ENCODE results near the gene GRK4. TPM values are rescaled to one million over a fixed set of nuclear protein-coding genes. Genes with fewer than 3 reads are reported as not detected.
A peak's percentile ranks its signal among the peaks of the same experiment; 100 is the strongest.

Gene GRK4
- total and polyA plus RNA-seq, 2 donors, result 2.3 to 5.6 TPM

DNA sequence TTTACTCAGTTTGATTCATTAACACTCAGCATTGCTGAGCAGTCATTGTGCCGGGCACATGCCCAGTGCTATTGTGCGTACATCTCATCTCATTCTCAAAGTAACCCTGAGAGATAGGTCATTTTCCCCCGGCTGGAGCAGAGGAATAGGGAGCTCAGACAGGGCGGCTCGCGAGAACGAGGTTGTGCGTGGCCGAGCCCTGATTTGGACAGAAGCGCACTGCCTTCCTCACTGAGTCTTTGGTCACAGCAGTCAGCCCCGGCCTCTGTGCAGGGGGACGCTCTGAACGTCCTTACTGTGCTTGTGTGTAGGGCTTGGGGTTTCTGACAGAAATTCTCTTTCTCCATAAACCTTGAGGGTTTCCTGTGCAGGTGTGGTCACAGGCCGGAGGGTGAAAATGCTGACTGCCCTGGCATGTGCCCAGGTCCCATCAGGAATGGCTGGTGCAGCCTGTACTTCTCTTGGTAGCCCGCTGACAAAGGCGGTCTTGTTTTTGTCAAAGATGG is 39.6 kb upstream of the GRK4 start:
- DNase-seq (ENCODE audit: low read depth in 6 of 9, low spot score in 9 of 9), result no peak
- Histone ChIP-seq H3K27ac (ENCODE audit: low read depth in 1 of 2, low read length in 1 of 2) (no peak overlapping the region), H3K4me3 (ENCODE audit: low read length in 2 of 2) (no peak overlapping the region), H3K27me3 (ENCODE audit: control insufficient read depth in 2 of 2, insufficient read depth in 1 of 2, low read length in 1 of 2) (no peaks in the 10 kb centered on the region), H3K4me1 (ENCODE audit: control insufficient read depth in 2 of 2, insufficient read depth in 2 of 2, low read length in 2 of 2) (no peaks in the 10 kb centered on the region), H3K9me3 (ENCODE audit: control insufficient read depth in 2 of 2, insufficient read depth in 1 of 2, low read length in 1 of 2) (no peaks in the 10 kb centered on the region), H3K36me3 (ENCODE audit: control insufficient read depth in 2 of 2, insufficient read depth in 2 of 2, low read length in 1 of 2) (peaks cover 62 to 63% of the 10 kb centered on the region in 2 donors)
- WGBS, result 92% methylated on average over 16 of the region's 16 CpGs

DNA sequence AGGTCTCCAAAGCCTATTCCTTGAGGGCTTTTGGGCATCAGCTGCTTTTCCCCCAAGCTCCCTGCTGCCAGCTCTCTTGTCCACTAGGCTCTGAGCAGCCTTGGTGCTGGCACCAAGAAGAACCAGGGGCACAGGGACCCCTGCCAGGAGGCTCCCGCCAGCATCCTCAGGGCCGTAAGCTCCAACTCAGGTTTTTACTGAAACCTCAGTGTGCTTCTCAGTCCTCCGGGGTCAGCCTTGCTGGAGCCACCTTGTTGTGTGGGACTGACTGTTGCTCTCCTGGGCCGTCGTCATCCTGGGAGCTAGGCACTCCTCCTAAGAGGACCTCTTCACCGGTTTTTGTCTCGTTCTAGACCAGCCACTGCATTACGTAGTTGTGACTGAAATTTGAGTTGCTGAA is 39.1 kb upstream of the GRK4 start:
- WGBS, result 97% methylated on average over 8 of the region's 8 CpGs
- Histone ChIP-seq H3K4me1 (ENCODE audit: control insufficient read depth in 2 of 2, insufficient read depth in 2 of 2, low read length in 2 of 2) (no peaks in the 10 kb centered on the region), H3K27me3 (ENCODE audit: control insufficient read depth in 2 of 2, insufficient read depth in 1 of 2, low read length in 1 of 2) (no peaks in the 10 kb centered on the region), H3K36me3 (ENCODE audit: control insufficient read depth in 2 of 2, insufficient read depth in 2 of 2, low read length in 1 of 2) (peaks cover 67 to 68% of the 10 kb centered on the region in 2 donors), H3K4me3 (ENCODE audit: low read length in 2 of 2) (no peak overlapping the region), H3K27ac (ENCODE audit: low read depth in 1 of 2, low read length in 1 of 2) (no peak overlapping the region), H3K9me3 (ENCODE audit: control insufficient read depth in 2 of 2, insufficient read depth in 1 of 2, low read length in 1 of 2) (no peaks in the 10 kb centered on the region)
- no peak for DNase-seq (ENCODE audit: low read depth in 6 of 9, low spot score in 9 of 9)

DNA sequence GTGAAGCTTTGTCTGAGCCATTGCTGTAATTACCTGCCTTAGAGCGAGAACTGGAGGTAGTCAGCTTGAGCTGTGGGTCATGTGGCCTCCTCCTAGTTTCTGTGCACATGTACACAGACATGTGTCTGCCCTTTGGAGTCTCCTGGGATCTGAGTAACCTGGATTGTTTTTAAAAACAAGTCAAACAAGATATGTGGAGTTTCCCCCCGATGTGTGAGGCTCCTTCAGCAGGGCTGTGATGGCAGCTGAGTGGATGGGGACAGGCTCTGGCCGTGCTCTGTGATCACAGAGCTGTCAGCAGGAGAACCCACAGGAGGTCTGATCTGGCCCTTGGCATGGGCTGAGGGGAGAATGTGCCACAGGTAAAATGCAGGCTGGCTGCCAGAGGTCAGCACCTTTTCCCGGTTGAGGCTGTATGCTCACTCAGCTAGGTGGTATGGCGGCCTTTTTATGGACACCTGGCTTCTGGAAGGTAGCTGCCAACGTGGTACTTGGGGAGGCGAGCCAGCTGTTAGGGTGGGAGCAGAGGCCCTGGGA is 38.5 kb upstream of the GRK4 start:
- no peak overlapping the region for H3K4me3 ChIP-seq (ENCODE audit: low read length in 2 of 2)
- H3K9me3 ChIP-seq (ENCODE audit: control insufficient read depth in 2 of 2, insufficient read depth in 1 of 2, low read length in 1 of 2), result no peaks in the 10 kb centered on the region
- no peaks in the 10 kb centered on the region for H3K27me3 ChIP-seq (ENCODE audit: control insufficient read depth in 2 of 2, insufficient read depth in 1 of 2, low read length in 1 of 2)
- no peak overlapping the region for H3K27ac ChIP-seq (ENCODE audit: low read depth in 1 of 2, low read length in 1 of 2)
- WGBS, result 96% methylated on average over 7 of the region's 7 CpGs
- peaks cover 72% of the 10 kb centered on the region in 2 donors for H3K36me3 ChIP-seq (ENCODE audit: control insufficient read depth in 2 of 2, insufficient read depth in 2 of 2, low read length in 1 of 2)
- H3K4me1 ChIP-seq (ENCODE audit: control insufficient read depth in 2 of 2, insufficient read depth in 2 of 2, low read length in 2 of 2), result no peaks in the 10 kb centered on the region
- DNase-seq (ENCODE audit: low read depth in 6 of 9, low spot score in 9 of 9), result no peak

DNA sequence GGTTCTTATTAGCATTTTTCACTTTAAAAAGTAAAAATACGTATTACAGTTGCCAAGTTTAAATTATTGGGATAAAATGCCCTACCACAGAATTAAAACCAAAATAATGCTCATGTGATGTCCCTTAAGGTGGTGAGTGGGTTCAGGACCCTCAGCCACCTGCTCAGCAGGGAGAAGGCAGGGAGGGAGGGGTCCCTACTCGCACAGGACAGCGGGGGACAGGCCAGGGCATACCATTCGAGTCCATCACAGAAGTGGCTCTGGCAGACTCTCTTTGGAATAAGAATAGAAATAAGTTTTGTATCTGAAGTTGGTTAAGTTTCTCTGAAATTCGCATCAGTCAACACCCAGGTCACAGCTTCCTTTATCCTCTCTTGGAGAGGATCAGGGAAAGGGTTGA is 37.9 kb upstream of the GRK4 start:
- Histone ChIP-seq H3K36me3 (ENCODE audit: control insufficient read depth in 2 of 2, insufficient read depth in 2 of 2, low read length in 1 of 2) (peaks cover 76 to 78% of the 10 kb centered on the region in 2 donors), H3K4me1 (ENCODE audit: control insufficient read depth in 2 of 2, insufficient read depth in 2 of 2, low read length in 2 of 2) (no peaks in the 10 kb centered on the region), H3K27ac (ENCODE audit: low read depth in 1 of 2, low read length in 1 of 2) (no peak overlapping the region), H3K4me3 (ENCODE audit: low read length in 2 of 2) (no peak overlapping the region), H3K27me3 (ENCODE audit: control insufficient read depth in 2 of 2, insufficient read depth in 1 of 2, low read length in 1 of 2) (no peaks in the 10 kb centered on the region), H3K9me3 (ENCODE audit: control insufficient read depth in 2 of 2, insufficient read depth in 1 of 2, low read length in 1 of 2) (no peaks in the 10 kb centered on the region)
- no peak for DNase-seq (ENCODE audit: low read depth in 6 of 9, low spot score in 9 of 9)
- WGBS, result 97% methylated on average over 5 of the region's 5 CpGs

DNA sequence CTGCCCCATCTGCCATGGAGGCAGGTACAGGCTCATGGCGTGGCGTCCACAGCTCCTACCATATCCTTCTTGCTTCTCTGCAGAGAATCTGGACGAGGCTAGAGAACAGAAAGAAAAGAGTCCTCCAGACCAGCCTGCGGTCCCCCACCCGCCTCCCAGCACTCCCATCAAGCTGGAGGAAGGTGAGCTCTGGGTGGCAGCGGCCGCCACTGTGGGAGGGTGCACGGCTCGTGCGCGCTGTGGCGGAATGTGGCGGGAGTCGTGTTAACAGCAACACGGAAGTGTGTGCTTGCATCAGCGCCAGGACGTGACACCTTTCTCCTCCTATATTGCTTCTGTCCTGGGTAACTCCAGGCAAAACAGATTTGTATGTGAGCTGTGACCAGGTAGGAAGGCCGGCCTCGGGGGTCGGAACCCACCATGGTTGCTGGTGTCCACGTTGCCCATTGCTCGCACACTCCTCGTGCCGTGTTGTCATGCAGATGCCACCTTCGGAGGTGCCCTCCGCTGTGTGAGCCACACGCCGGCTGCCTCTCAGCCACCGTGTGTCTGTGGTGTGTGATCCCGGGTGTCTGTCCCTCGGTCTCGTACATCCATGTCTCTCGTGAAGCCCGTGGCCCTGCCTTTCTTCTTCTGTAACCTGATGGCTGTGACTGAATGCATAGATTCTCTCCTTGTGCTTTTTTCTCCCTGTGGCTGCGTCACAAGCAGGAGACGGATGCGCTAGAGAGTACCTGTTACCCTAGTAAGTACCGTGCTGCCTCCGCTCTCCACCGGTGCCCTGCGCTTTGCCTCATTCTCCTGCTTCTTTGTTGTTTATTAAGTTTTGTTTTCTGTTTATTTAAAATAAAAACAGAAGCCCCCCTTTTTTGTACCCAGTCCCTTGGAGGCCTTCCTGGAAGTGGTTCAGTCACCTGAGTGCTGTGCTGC is 37.2 kb upstream of the GRK4 start:
- Histone ChIP-seq H3K36me3 (ENCODE audit: control insufficient read depth in 2 of 2, insufficient read depth in 2 of 2, low read length in 1 of 2) (peaks cover 83% of the 10 kb centered on the region in 2 donors), H3K27ac (ENCODE audit: low read depth in 1 of 2, low read length in 1 of 2) (no peak overlapping the region), H3K27me3 (ENCODE audit: control insufficient read depth in 2 of 2, insufficient read depth in 1 of 2, low read length in 1 of 2) (no peaks in the 10 kb centered on the region), H3K4me1 (ENCODE audit: control insufficient read depth in 2 of 2, insufficient read depth in 2 of 2, low read length in 2 of 2) (no peaks in the 10 kb centered on the region), H3K9me3 (ENCODE audit: control insufficient read depth in 2 of 2, insufficient read depth in 1 of 2, low read length in 1 of 2) (no peaks in the 10 kb centered on the region), H3K4me3 (ENCODE audit: low read length in 2 of 2) (no peak overlapping the region)
- WGBS, result 96% methylated on average over 41 of the region's 41 CpGs
- DNase-seq (ENCODE audit: low read depth in 6 of 9, low spot score in 9 of 9), result no peak

DNA sequence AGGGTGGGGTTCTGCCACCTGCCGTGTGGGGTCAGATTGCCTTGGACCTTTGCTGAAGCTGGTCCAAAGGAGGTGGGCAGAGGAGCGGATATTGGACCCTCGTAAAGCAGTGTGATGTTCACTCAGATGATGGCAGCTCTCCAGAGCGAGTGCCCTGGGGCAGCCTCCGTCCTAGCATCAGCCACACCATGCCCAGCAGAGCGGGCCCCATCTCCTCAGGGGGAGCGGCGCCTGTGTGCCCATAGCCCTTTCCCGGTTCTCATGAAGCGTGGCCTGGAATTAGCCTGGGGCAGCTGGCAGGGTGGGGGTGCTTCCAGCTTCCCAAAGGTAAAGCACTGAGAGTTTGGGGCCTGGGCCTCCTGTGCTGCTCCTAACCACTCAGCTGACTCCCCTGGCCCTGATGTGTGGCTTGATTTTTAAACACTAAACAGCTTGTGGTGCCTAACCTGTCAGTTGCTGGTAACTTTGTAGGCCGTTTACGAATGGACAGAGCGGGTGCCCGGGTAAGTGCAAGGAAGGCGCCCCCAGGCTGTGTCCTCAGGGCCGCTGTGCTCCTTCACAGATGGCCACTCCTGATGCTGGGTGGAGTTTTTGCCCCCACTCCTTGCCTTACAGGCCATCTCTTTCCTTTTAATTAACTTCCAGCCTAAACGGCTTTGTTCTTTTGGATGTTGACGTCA is 36.2 kb upstream of the GRK4 start:
- Histone ChIP-seq H3K36me3 (ENCODE audit: control insufficient read depth in 2 of 2, insufficient read depth in 2 of 2, low read length in 1 of 2) (peaks cover 81 to 88% of the 10 kb centered on the region in 2 donors), H3K27me3 (ENCODE audit: control insufficient read depth in 2 of 2, insufficient read depth in 1 of 2, low read length in 1 of 2) (no peaks in the 10 kb centered on the region), H3K9me3 (ENCODE audit: control insufficient read depth in 2 of 2, insufficient read depth in 1 of 2, low read length in 1 of 2) (no peaks in the 10 kb centered on the region), H3K27ac (ENCODE audit: low read depth in 1 of 2, low read length in 1 of 2) (no peak overlapping the region), H3K4me3 (ENCODE audit: low read length in 2 of 2) (no peak overlapping the region), H3K4me1 (ENCODE audit: control insufficient read depth in 2 of 2, insufficient read depth in 2 of 2, low read length in 2 of 2) (peaks cover 0 to 8% of the 10 kb centered on the region in 2 donors)
- DNase-seq (ENCODE audit: low read depth in 6 of 9, low spot score in 9 of 9), result no peak
- WGBS, result 99% methylated on average over 18 of the region's 18 CpGs

DNA sequence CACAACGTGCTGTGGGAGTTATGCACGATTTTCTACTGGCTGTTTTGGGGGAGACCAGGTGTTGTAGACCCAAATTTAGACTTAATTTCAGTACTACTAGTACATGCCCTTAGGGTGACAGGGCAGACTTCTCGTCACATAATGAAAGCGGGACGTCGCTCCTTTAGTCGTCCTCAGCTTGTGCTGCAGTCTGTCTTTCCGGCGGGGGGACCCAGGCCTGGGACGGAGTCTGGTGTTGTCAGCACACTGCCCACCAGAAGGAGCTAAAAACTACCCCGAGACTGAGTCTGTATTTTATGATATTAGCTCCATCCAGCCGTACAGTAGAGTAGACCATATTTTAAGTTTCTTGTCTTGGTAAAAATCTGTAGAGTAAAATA is 35.7 kb upstream of the GRK4 start:
- Histone ChIP-seq H3K4me1 (ENCODE audit: control insufficient read depth in 2 of 2, insufficient read depth in 2 of 2, low read length in 2 of 2) (peaks cover 0 to 13% of the 10 kb centered on the region in 2 donors), H3K9me3 (ENCODE audit: control insufficient read depth in 2 of 2, insufficient read depth in 1 of 2, low read length in 1 of 2) (no peaks in the 10 kb centered on the region), H3K36me3 (ENCODE audit: control insufficient read depth in 2 of 2, insufficient read depth in 2 of 2, low read length in 1 of 2) (peaks cover 75 to 84% of the 10 kb centered on the region in 2 donors), H3K4me3 (ENCODE audit: low read length in 2 of 2) (no peak overlapping the region), H3K27me3 (ENCODE audit: control insufficient read depth in 2 of 2, insufficient read depth in 1 of 2, low read length in 1 of 2) (no peaks in the 10 kb centered on the region), H3K27ac (ENCODE audit: low read depth in 1 of 2, low read length in 1 of 2) (no peak overlapping the region)
- WGBS, result 99% methylated on average over 12 of the region's 12 CpGs
- no peak for DNase-seq (ENCODE audit: low read depth in 6 of 9, low spot score in 9 of 9)

DNA sequence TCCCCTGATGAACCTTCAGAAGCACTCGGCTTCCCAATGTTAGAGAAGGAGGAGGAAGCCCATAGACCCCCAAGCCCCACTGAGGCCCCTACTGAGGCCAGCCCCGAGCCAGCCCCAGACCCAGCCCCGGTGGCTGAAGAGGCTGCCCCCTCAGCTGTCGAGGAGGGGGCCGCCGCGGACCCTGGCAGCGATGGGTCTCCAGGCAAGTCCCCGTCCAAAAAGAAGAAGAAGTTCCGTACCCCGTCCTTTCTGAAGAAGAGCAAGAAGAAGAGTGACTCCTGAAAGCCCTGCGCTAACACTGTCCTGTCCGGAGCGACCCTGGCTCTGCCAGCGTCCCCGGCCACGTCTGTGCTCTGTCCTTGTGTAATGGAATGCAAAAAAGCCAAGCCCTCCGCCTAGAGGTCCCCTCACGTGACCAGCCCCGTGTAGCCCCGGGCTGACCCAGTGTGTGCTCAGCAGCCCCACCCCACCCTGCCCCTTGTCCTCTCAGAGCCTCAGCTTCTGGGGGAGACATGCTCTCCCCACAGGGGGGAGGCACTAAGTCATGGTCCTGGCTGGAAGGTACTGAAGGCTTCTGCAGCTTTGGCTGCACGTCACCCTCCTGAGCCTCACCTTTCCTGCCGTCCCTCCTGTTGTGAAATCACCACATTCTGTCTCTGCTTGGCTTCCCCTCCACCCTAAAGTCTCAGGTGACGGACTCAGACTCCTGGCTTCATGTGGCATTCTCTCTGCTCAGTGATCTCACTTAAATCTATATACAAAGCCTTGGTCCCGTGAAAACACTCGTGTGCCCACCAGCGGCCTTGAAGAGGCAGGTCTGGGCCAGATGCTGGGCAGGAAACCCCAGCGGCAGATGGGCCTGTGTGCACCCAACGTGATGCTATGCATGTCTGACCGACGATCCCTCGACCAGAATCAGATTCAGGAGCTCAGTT is 34.9 kb upstream of the GRK4 start:
- no peak overlapping the region for H3K4me3 ChIP-seq (ENCODE audit: low read length in 2 of 2)
- WGBS, result 96% methylated on average over 32 of the region's 32 CpGs
- H3K4me1 ChIP-seq (ENCODE audit: control insufficient read depth in 2 of 2, insufficient read depth in 2 of 2, low read length in 2 of 2), result peaks cover 0 to 20% of the 10 kb centered on the region in 2 donors
- peaks cover 72 to 76% of the 10 kb centered on the region in 2 donors for H3K36me3 ChIP-seq (ENCODE audit: control insufficient read depth in 2 of 2, insufficient read depth in 2 of 2, low read length in 1 of 2)
- no peaks in the 10 kb centered on the region for H3K9me3 ChIP-seq (ENCODE audit: control insufficient read depth in 2 of 2, insufficient read depth in 1 of 2, low read length in 1 of 2)
- peak overlapping the region in 1 of 2 donors; percentile 17 for H3K27ac ChIP-seq (ENCODE audit: low read depth in 1 of 2, low read length in 1 of 2)
- no peaks in the 10 kb centered on the region for H3K27me3 ChIP-seq (ENCODE audit: control insufficient read depth in 2 of 2, insufficient read depth in 1 of 2, low read length in 1 of 2)
- no peak for DNase-seq (ENCODE audit: low read depth in 6 of 9, low spot score in 9 of 9)

Data from thymus (tissue), 11 donors.